ENCODE measurements around the gene TXNRD2.
"Not testable (repeated sequence)": the region's sequence is repeated elsewhere in the genome, so short reads cannot be mapped to it uniquely, and the experiment has no call there.

TXNRD2 gene

DNA sequence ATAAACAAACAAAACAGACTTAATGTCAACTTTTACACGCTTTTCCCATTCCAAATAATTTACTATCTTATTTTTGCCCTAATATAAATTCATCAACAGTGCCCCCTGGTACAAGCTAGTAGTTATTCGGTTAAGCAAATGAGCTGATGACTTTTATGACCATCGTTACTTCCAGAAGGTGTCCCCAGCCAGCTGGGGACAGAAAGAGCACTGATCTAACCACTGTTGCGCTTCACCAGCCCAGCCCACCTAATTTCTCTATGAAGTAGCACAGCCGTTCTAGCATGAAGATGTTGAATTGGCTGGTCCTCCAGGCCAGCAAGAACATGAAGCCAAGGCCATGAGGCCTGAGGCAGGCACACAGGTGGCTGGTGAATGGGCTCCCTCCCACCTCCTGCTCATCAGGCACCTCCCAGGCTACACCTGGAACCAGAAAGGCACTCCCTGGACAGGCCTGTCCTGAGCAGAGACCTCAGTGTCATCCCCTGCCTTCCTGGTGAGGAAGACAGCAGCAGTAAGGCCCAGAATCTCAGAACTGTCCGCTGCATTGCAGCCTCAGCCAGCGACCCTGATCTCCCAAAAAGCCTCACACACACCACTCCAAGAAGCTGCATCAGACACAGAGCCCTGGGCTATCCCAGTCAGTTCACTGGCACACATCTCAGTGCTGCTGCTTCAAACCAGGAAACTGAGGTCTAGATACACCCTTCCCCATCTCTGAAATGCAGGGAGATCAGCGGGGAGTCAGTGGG lies 99.8 kb downstream of the TXNRD2 start:
- DNase-seq: no peak

DNA sequence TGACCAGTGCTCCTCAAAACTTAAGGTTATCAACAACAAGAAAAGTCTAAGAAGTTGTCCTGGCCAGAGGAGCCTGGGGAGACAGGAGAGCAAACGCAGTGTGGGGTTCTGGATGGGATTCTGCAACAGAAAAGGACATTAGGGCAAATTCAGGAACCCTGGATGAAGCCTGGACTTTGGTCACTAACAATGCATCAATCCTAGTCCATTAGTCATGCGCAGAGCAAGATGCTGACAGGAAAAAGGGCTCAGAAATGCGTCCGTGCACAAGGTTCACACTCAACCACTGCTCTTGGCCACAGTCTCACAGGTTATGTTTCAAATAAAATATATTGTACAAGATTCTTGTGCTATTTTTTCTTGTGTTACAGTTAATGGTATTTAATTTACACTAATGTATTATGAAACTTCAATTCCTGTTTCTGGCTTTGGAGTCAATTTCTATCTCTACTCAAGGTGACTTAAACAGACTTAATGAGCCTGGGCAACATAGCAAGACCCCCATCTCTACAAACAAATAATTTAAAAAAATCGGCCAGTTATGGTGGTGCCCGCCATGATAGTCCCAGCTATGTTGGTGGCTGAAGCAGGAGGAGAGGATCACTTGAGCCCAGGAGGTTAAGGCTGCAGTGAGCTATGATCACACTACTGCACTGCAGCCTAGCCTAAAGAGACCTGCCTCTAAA lies 100.5 kb downstream of the TXNRD2 start:
- no peak for DNase-seq

DNA sequence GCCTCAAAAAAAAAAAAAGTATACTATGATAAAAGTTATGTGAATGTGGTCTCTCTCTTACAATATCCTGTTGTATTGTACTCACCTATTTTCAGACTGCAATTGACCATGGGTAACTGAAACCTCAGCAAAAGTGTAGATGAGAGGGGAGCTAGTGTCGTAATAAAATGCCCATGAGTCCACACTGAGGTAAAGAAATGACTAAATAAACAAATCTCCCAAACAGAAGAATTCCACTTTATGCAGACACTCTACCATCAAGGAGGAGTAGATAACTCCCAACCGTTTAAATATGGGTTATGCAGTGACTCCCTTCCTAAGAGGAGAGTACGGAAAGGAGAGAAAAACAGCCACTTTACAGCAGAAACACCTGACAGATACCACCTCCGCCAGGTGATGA lies 101.6 kb downstream of the TXNRD2 start:
- DNase-seq: no peak

DNA sequence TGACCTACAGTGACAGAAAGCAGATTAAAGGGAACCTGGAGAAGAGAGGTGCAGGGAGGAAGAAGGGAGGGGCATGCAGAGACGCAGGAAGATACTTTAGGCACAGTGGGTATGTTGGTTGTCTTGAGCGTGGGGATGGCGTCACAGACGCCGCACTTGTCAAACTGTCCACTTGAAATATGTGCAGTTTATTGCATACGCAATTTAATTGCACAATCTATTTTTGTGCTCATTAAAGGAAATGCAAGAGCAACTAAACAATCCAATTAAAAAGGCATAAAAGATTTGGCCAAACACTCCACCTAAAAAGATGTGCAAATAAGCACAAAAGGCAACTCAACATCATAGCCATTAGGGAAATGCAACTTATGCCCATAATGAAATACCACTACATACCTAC lies 103.7 kb downstream of the TXNRD2 start:
- DNase-seq: no peak

DNA sequence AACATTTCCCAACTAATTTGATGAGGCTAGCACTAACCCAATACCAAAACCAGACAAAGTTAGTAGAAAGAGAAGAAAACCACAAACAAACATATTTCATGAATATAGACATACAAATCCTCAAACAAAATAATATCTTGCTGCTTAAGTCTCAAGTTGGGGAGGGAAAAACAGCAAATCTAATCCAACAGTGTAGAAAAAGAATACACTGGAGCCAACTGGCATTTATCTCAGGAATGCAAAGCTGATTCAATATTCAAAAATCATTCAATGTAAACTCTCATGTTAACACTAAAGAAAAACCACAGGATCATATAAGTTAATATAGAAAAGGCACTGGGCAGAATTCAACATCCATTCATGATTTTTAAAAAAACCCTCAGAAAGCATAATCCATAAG lies 105.1 kb downstream of the TXNRD2 start:
- no peak for DNase-seq

DNA sequence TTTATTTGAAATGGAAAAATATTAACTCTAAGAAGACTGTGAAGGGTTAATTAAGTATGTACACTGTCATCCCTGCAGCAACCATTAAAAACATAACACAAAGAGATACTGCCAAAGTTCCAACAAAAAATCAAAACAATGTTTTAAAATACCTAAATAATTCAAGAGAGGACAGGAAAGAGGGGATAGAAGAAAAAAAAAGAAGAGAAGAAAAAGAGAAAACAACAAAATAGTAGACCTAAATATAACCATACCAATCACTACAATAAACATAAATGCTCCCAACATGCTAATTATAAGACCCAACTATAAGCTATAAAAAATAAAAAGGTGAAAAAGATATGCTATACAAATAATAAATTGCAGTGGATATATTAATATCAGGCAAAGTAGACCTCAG lies 107.0 kb downstream of the TXNRD2 start:
- DNase-seq: no peak

DNA sequence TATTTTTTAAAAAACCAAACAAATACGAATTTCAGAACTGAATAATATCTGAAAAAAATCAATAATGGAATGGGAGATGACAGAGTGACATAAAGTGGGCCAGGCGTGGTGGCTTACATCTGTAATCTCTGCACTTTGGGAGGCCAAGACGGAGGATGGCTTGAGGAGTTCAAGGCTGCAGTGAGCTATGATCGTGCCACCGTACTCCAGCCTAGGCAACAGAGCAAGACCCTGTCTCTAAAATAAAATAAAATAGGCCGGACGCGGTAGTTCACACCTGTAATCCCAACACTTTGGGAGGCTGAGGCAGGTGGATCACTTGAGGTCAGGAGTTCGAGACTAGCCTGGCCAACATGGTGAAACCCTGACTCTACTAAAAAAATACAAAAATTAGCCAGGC lies 108.3 kb downstream of the TXNRD2 start:
- DNase-seq: not testable (repeated sequence)

DNA sequence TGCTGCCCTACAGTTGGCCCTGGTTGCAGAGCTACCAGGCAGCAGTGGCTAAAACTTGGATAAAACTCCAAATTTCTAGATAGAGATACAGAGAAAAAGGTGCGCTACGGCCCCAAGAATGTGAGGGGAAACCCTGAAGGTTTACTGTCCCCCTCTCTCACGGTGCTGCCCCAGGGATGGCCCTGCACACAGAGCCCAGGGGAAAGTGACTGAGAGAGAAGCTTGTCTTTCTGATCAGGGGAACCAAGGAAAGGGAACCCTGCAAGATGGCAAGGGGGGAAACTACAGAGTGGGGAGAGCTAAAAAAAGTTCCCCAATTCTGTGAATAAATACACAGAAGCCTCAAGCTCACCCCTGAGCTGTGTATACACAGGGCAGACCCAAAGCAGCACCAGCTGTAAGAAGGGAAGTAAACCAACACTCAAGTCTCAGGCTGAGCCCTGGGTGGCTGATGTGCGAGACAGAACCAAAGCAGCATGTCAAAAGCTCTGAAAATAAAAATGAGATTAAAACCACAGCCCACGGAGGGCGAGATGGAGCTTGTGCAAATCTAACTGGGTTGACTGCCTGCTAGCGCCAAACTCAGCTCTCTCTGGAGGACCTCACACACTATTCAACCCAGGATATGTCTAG lies 109.0 kb downstream of the TXNRD2 start:
- DNase-seq: no peak

DNA sequence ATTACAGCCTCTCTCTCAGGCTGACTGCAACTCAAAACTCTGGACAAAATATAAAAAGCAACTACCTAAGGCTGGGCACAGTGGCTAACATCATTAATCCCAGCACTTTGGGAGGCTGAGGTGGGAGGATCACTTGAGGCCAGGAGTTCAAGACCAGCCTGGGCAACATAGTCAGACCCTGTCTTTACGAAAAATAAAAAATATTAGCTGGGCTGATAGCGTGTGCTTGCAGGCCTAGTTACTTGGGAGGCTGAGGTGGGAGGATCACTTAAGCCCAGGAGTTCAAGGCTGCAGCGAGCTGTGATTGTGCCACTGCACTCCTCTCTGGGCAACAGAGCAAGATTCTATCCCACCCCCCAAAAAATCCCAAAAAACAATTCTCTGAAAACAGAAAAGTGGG lies 109.6 kb downstream of the TXNRD2 start:
- not testable (repeated sequence) for DNase-seq

DNA sequence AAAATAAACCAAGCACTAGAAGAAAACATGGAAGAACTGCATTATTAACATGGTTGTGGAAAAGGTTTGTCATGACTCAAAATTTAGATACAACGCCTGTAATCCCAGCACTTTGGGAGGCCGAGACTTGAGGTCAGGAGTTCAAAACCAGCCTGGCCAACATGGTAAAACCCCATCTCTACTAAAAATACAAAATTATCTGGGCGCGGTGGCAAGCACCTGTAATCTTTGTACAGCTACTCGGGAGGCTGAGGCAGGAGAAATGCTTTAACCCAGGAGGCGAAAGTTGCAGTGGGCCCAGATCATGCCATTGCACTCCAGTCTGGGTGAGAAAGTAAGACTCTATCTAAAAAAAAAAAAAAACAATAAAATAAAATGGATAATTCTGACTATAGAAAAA lies 110.6 kb downstream of the TXNRD2 start:
- DNase-seq: no peak

DNA sequence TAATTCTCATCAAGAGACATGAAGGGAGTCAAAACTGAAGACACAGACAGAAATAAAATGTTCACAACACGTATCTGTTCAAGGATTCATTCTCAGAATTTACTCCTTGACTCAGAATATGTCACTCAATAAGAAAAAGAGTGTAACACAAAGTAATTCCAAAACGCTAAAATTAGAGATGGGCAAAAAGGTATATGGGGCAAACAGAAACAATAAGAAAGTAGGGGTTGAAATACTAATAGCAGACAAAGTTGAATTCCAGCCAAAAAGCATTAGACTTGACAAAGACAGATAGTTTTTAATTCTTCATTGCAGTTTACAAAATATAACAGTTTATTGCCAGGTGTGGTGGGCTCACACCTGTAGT lies 113.6 kb downstream of the TXNRD2 start:
- DNase-seq: no peak

DNA sequence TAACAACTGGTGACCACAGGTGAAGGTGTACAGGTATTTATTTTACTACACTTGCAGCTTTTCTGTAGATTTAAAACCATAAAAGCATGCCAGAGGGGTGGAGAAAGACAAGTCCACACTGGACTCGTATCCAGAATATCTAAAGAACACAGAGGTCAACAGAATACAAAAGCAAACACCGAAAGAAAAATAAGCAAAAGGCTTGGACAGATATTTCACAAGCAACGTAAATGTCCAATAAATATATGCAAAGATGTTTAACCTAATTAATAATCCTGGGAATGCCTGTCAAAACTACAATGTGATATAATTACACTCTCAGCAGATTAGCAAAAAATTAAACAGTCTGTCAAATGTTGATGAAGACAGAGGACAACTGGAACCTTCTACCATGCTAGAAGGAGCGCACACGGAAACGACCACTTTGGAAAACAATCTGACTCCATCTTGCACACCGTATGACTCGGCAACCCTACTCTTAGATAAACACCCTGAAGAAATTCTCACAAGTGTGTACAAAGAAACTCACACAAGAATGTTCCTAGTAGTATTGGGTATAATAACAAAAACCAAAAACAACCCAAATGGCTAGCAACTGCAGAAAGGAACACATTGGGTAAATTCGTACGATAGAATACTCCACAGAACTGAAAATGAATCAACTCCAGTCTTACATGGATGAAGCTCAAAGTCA lies 114.1 kb downstream of the TXNRD2 start:
- DNase-seq: no peak

DNA sequence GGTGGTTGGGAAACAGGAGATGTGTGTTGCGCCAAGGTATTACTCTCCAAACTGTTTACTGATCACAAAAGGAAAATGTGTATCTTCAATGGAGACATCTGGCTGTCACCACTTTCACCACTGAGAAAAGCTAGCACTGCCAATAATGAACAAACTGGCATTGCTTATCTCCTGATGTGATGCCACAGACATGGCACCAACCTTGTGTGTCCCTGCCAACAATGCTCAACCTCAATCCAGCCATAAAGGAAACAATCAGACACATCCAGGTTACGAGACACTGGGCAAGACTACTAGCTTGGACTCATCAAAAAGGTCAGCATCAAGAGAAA lies 115.0 kb downstream of the TXNRD2 start:
- DNase-seq: no peak

DNA sequence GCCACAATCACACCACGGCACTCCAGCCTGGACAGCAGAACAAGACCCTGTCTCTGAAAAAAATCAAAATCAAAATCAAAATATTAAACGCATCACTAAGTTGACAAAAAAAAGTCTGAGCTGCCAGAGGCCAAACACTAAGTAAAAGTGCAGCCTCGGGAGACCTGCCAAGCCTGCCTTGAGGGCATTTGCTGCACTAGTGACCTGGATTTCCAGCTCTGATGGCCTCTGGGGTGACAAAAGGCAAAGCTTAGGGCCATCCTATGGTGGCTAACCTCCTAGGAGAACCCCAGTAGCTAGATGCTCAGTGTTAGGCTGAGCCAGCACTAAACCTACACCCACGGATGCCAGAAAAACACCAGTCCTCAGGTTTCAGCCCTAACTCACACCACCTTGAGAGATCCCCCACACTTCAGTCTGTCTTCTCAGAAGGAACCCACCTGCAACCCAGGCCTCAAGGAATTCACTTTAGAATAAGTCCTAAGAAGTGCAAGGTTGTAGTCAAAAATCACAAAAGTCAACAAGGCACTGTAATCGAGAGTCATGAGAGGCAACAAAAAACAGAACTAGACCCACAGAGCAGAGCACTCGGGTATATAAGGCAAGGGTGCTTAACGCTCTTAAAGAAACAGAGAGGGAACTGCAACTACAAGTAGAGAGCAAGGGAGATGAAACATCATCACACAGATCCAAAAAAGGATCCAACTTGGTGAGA lies 115.6 kb downstream of the TXNRD2 start:
- no peak for DNase-seq
